ENCODE data around the gene NXPH4.

The NXPH4 gene

DNA sequence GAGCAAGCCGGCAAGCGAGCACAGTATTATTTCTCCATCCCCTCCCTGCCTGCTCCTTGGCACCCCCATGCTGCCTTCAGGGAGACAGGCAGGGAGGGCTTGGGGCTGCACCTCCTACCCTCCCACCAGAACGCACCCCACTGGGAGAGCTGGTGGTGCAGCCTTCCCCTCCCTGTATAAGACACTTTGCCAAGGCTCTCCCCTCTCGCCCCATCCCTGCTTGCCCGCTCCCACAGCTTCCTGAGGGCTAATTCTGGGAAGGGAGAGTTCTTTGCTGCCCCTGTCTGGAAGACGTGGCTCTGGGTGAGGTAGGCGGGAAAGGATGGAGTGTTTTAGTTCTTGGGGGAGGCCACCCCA lies 3.9 kb upstream of the NXPH4 start:
- H3K4me3 ChIP-seq (ENCODE audit: low read length), result no peak overlapping the region
- TF ChIP-seq, protein P1, sequence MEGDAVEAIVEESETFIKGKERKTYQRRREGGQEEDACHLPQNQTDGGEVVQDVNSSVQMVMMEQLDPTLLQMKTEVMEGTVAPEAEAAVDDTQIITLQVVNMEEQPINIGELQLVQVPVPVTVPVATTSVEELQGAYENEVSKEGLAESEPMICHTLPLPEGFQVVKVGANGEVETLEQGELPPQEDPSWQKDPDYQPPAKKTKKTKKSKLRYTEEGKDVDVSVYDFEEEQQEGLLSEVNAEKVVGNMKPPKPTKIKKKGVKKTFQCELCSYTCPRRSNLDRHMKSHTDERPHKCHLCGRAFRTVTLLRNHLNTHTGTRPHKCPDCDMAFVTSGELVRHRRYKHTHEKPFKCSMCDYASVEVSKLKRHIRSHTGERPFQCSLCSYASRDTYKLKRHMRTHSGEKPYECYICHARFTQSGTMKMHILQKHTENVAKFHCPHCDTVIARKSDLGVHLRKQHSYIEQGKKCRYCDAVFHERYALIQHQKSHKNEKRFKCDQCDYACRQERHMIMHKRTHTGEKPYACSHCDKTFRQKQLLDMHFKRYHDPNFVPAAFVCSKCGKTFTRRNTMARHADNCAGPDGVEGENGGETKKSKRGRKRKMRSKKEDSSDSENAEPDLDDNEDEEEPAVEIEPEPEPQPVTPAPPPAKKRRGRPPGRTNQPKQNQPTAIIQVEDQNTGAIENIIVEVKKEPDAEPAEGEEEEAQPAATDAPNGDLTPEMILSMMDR (conservative IDR thresholded peaks at IDR 0.05; ENCODE audit: low read length), result no peak
- no peak for DNase-seq (ENCODE audit: low read depth)

GRCh38 chr12:57213058-57213715 lies 3.4 kb upstream of the NXPH4 start:
- peak; percentile 86 for DNase-seq (ENCODE audit: low read depth)
- H3K4me3 ChIP-seq (ENCODE audit: low read length), result no peak overlapping the region
- TF ChIP-seq, protein P1 (conservative IDR thresholded peaks at IDR 0.05; ENCODE audit: low read length), result peak; percentile 88

DNA sequence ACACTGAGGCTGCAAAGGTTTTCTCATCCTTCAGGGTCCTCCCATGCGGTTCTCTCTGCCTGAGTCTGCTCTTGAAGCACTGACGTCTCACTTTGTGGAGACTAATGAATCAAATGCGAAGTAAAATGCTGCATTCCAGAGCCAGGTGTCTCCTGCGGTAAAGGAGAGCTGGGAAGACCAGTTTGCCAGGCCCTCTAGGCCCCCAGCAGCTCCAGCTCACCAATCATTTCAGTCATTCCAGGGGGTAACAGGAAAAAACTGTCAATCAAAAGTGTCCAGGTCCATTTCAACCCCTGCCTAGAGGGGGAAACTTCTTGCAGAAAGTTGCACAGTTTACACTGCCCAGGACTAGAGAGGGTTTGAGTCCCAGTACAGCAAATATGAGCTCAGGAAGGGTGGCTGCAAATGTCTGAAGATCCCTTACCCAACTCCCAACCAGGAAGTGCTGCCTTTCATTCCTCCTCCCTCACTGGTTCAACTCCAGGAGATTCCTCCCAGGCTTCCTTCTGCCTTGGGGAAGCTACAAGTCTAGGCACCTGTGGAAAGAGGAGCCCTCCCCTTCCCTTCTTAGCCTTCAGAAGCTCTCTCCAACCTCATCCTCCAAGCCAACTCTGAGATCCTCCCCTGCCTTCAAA lies 2.7 kb upstream of the NXPH4 start:
- TF ChIP-seq, protein P1 (conservative IDR thresholded peaks at IDR 0.05; ENCODE audit: low read length), result no peak
- no peak overlapping the region for H3K4me3 ChIP-seq (ENCODE audit: low read length)
- DNase-seq (ENCODE audit: low read depth), result peak; percentile 41

- peak; percentile 49 for DNase-seq (ENCODE audit: low read depth)
- no peak overlapping the region for H3K4me3 ChIP-seq (ENCODE audit: low read length)
- TF ChIP-seq, protein P1 (conservative IDR thresholded peaks at IDR 0.05; ENCODE audit: low read length), result peak; percentile 70
Observed at GRCh38 chr12:57214398-57214781, 2.2 kb upstream of the NXPH4 start.

- no peak overlapping the region for H3K4me3 ChIP-seq (ENCODE audit: low read length)
- TF ChIP-seq, protein P1 (conservative IDR thresholded peaks at IDR 0.05; ENCODE audit: low read length), result no peak
- DNase-seq (ENCODE audit: low read depth), result no peak
Observed at GRCh38 chr12:57215065-57215464, 1.5 kb upstream of the NXPH4 start.

- TF ChIP-seq, protein P1 (conservative IDR thresholded peaks at IDR 0.05; ENCODE audit: low read length), result no peak
- peak overlapping the region; percentile 30 for H3K4me3 ChIP-seq (ENCODE audit: low read length)
- DNase-seq (ENCODE audit: low read depth), result peak; percentile 44
Observed at GRCh38 chr12:57215668-57216013, 953 bp upstream of the NXPH4 start.
